Endodermal cell (in vitro differentiated cells): ENCODE data around the gene ATP10A. TPM values are rescaled to one million over a fixed set of nuclear protein-coding genes. Genes with fewer than 3 reads are reported as not detected.
"Not testable (repeated sequence)": the region's sequence is repeated elsewhere in the genome, so short reads cannot be mapped to it uniquely, and the experiment has no call there.

Experiments used
- DNase-seq: peaks from one replicate; pipeline ENCODE4 v3.0.0-alpha.2; 2017
- H3K27ac ChIP-seq: 2 replicates; pipeline ENCODE4 v1.5.1; 2013; ENCODE audit warnings: mild to moderate bottlenecking, low read depth, low read length, moderate library complexity
- H3K27me3 ChIP-seq: 2 replicates; pipeline ENCODE4 v1.6.1; 2013; ENCODE audit warnings: mild to moderate bottlenecking, low read length, moderate library complexity; ENCODE audit not compliant: insufficient read depth, control insufficient read depth, poor library complexity, severe bottlenecking
- H3K36me3 ChIP-seq: 2 replicates; pipeline ENCODE4 v1.7.0; 2013; ENCODE audit warnings: mild to moderate bottlenecking, low read length, moderate library complexity; ENCODE audit not compliant: control insufficient read depth, insufficient read depth
- H3K4me1 ChIP-seq: one replicate; pipeline ENCODE4 v1.7.0; 2013; ENCODE audit warnings: low read length; ENCODE audit not compliant: control insufficient read depth, insufficient read depth
- H3K4me3 ChIP-seq: 2 replicates; pipeline ENCODE4 v1.5.1; 2013; ENCODE audit warnings: mild to moderate bottlenecking, low read length, moderate library complexity
- H3K9ac ChIP-seq: 2 replicates; pipeline ENCODE4 v1.6.1; 2013; ENCODE audit warnings: mild to moderate bottlenecking, low read length, moderate library complexity; ENCODE audit not compliant: poor library complexity, severe bottlenecking; ENCODE audit errors: extremely low read depth
- H3K9me3 ChIP-seq: 2 replicates; pipeline ENCODE4 v1.6.1; 2013; ENCODE audit warnings: mild to moderate bottlenecking, low read length, moderate library complexity; ENCODE audit not compliant: control insufficient read depth
- H3K27ac Mint-ChIP-seq: 2 replicates; pipeline ENCODE4 v1.8.0; 2020; ENCODE audit warnings: mixed read lengths
- H3K27me3 Mint-ChIP-seq: 2 replicates; pipeline ENCODE4 v1.8.0; 2021; ENCODE audit warnings: mild to moderate bottlenecking, mixed read lengths; ENCODE audit not compliant: insufficient read depth
- H3K36me3 Mint-ChIP-seq: 2 replicates; pipeline ENCODE4 v1.8.0; 2020; ENCODE audit warnings: low read depth, mixed read lengths
- H3K4me1 Mint-ChIP-seq: 2 replicates; pipeline ENCODE4 v1.8.0; 2020; ENCODE audit warnings: mixed read lengths
- H3K4me3 Mint-ChIP-seq: 2 replicates; pipeline ENCODE4 v1.8.0; 2020; ENCODE audit warnings: mild to moderate bottlenecking, moderate library complexity, mixed read lengths
- H3K9me3 Mint-ChIP-seq: 2 replicates; pipeline ENCODE4 v1.8.0; 2020; ENCODE audit warnings: mild to moderate bottlenecking, mixed read lengths
- WGBS, 2 experiments: methylation state at CpG; one replicate each; pipeline versions ENCODE4 v1.1.5 to v1.1.7; 2013; ENCODE audit warnings: missing lambda C conversion rate in 2 of 2, mixed read lengths in 1 of 2; ENCODE audit not compliant: insufficient coverage in 1 of 2, insufficient read length in 1 of 2; 5-methylcytosine and 5-hydroxymethylcytosine counted together
- total RNA-seq, 2 donors: library from RNA; stranded (reverse); fragmentation: NEBNext Ultra II Directional in 1 of 2; extraction: Animal tissue kit (Norgen Biotek cat#: 25700) in 1 of 2; gene quantifications; 2 replicates in 1 of 2; 3 replicates in 1 of 2; pipeline ENCODE4 v1.2.1, GENCODE V29; 2021
- TF ChIP-seq, protein P1 (sequence below): fragments of 200-600 bp; sonication (generic); conservative IDR thresholded peaks from 2 replicates; pipeline ENCODE4 v1.5.0; 2021; ENCODE audit warnings: antibody characterized with exemption, mild to moderate bottlenecking

ATP10A gene
- total RNA-seq, 2 donors from 2014 or later, result 0.04 to 1.2 TPM

DNA sequence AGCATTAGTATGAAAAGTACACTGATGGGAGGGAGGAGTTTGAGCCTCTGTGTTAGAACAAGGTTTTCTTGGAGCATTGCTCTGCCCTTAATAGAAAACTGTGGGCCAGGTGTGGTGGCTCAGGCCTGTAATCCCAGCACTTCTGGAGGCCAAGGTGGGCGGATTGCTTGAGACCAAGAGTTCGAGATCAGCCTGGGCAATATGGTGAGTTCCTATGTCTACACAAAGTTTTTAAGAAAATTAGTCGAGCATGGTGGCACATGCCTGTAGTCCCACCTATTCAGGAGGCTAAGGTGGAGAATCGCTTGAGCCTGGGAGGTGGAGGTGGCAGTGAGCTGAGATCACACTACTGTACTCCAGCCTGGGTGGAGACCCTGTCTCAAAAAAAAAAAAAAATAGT is 103.7 kb downstream of the ATP10A start:
- TF ChIP-seq, protein P1, sequence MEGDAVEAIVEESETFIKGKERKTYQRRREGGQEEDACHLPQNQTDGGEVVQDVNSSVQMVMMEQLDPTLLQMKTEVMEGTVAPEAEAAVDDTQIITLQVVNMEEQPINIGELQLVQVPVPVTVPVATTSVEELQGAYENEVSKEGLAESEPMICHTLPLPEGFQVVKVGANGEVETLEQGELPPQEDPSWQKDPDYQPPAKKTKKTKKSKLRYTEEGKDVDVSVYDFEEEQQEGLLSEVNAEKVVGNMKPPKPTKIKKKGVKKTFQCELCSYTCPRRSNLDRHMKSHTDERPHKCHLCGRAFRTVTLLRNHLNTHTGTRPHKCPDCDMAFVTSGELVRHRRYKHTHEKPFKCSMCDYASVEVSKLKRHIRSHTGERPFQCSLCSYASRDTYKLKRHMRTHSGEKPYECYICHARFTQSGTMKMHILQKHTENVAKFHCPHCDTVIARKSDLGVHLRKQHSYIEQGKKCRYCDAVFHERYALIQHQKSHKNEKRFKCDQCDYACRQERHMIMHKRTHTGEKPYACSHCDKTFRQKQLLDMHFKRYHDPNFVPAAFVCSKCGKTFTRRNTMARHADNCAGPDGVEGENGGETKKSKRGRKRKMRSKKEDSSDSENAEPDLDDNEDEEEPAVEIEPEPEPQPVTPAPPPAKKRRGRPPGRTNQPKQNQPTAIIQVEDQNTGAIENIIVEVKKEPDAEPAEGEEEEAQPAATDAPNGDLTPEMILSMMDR, result no peak
- H3K4me3 Mint-ChIP-seq, result no peak overlapping the region
- H3K4me1 Mint-ChIP-seq, result no peaks in the 10 kb centered on the region
- DNase-seq, result no peak
- no peaks in the 10 kb centered on the region for H3K36me3 Mint-ChIP-seq
- Histone ChIP-seq H3K9me3 (no peaks in the 10 kb centered on the region), H3K27ac (no peak overlapping the region), H3K27me3 (no peaks in the 10 kb centered on the region), H3K4me3 (no peak overlapping the region), H3K36me3 (no peaks in the 10 kb centered on the region), H3K4me1 (no peaks in the 10 kb centered on the region), H3K9ac (no peak overlapping the region)
- H3K9me3 Mint-ChIP-seq, result peaks cover 2% of the 10 kb centered on the region
- H3K27ac Mint-ChIP-seq, result no peak overlapping the region
- H3K27me3 Mint-ChIP-seq, result no peaks in the 10 kb centered on the region
- 88 to 100% methylated on average over 4 of the region's 4 CpGs for WGBS, 2 experiments

DNA sequence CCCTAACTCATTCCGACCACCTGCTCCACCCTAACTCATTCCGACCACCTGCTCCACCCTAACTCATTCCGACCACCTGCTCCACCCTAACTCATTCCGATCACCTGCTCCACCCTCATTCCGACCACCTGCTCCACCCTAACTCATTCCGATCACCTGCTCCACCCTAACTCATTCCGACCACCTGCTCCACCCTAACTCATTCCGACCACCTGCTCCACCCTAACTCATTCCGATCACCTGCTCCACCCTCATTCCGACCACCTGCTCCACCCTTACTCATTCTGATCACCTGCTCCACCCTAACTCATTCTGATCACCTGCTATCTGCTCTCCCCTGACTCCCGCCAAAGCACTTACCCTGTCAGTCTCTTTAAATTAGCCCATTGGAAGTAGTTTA is 104.5 kb downstream of the ATP10A start:
- H3K27ac Mint-ChIP-seq, H3K36me3 ChIP-seq, H3K9ac ChIP-seq, H3K36me3 Mint-ChIP-seq, H3K4me3 ChIP-seq, H3K9me3 ChIP-seq, H3K4me3 Mint-ChIP-seq, DNase-seq, H3K27me3 Mint-ChIP-seq, H3K4me1 ChIP-seq, H3K9me3 Mint-ChIP-seq, H3K4me1 Mint-ChIP-seq, H3K27me3 ChIP-seq, H3K27ac ChIP-seq: not testable (repeated sequence)
- 85 to 100% methylated on average over 2 to 7 of the region's 11 CpGs for WGBS, 2 experiments

DNA sequence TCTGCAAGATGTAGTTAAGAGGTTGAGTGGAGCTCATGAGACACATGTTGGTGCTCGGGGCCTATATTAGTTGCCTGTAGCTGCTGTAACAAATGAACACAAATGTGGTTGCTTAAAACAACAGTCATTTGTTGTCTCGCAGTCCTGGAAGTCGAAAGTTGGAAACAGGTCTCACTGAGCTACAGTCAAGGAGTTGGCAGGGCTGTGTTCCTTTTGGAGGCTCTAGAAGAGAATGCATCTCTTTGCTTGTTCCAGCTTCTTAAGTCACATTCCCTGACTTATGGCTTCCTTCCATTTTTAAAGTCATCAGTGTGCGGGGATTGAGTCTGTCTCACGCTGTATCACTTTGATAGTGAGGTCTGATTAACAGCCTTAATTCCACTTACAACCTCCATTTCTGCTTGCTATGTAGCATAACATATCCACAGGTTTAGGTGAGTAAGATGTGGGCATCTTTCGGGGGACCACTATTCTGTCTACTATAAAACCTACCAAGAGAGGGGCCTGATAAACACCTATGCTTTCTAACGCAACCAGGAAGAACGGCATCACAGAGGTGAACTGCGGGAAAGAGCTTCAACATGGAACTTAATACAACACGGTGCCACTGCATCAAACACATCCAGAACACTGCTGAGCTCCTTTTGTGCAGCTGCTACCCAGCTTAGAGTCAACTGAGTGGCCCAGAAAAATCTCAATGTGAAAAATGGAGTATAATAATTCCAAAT is 119.4 kb downstream of the ATP10A start:
- TF ChIP-seq, protein P1, result no peak
- peaks cover 2% of the 10 kb centered on the region for H3K9me3 Mint-ChIP-seq
- H3K27me3 ChIP-seq, result no peaks in the 10 kb centered on the region
- H3K27ac Mint-ChIP-seq, result no peak overlapping the region
- H3K4me3 Mint-ChIP-seq, result no peak overlapping the region
- H3K9ac ChIP-seq, result no peak overlapping the region
- no peaks in the 10 kb centered on the region for H3K36me3 ChIP-seq
- no peak for DNase-seq
- no peaks in the 10 kb centered on the region for H3K4me1 ChIP-seq
- H3K4me3 ChIP-seq, result no peak overlapping the region
- H3K27ac ChIP-seq, result no peak overlapping the region
- no peaks in the 10 kb centered on the region for H3K4me1 Mint-ChIP-seq
- H3K9me3 ChIP-seq, result no peaks in the 10 kb centered on the region
- H3K27me3 Mint-ChIP-seq, result no peaks in the 10 kb centered on the region
- WGBS, 2 experiments, result 92 to 95% methylated on average over 5 to 10 of the region's 10 CpGs
- no peaks in the 10 kb centered on the region for H3K36me3 Mint-ChIP-seq
